RCC 7860 (cell line): ENCODE results near the gene LIFR.
A peak's percentile ranks its signal among the peaks of the same experiment; 100 is the strongest.

Experiments
- DNase-seq: peaks from one replicate; pipeline ENCODE4 v3.0.0-alpha.2; 2015; ENCODE audit warnings: low spot score
- FAIRE-seq: peaks from 2 replicates; lab custom pipeline; 2012; peaks lifted over from hg19 to GRCh38; lab: Jason Lieb, UNC

The LIFR gene

GRCh38 chr5:38447786-38448185, 108.7 kb downstream of the LIFR start:
- FAIRE-seq: no peak

GRCh38 chr5:38447056-38447455, 109.4 kb downstream of the LIFR start:
- no peak for FAIRE-seq
- no peak for DNase-seq

More at GRCh38 chr5:38447786-38448185, 108.7 kb downstream of the LIFR start:
- DNase-seq: no peak

- FAIRE-seq: no peak
Measured at GRCh38 chr5:38446029-38446522, 110.4 kb downstream of the LIFR start.

GRCh38 chr5:38445374-38446028, 110.9 kb downstream of the LIFR start:
- DNase-seq (peak; percentile 69), FAIRE-seq (peak; percentile 70)

More at GRCh38 chr5:38446029-38446522, 110.4 kb downstream of the LIFR start:
- DNase-seq: peak; percentile 43

GRCh38 chr5:38443390-38443789, 113.1 kb downstream of the LIFR start:
- DNase-seq (no peak), FAIRE-seq (no peak)

- DNase-seq: no peak
- FAIRE-seq: peak; percentile 99
Measured at GRCh38 chr5:38442247-38442573, 114.2 kb downstream of the LIFR start.

- DNase-seq (peak; percentile 88), FAIRE-seq (no peak)
Measured at GRCh38 chr5:38441453-38442246, 114.8 kb downstream of the LIFR start.

GRCh38 chr5:38438757-38439156, 117.7 kb downstream of the LIFR start:
- DNase-seq (no peak), FAIRE-seq (no peak)

- no peak for DNase-seq
- no peak for FAIRE-seq
Measured at GRCh38 chr5:38434966-38435705, 121.3 kb downstream of the LIFR start.

- DNase-seq (no peak), FAIRE-seq (no peak)
Measured at GRCh38 chr5:38433160-38433861, 123.1 kb downstream of the LIFR start.

- DNase-seq (no peak), FAIRE-seq (no peak)
Measured at GRCh38 chr5:38431242-38431853, 125.1 kb downstream of the LIFR start.

GRCh38 chr5:38426986-38427950, 129.2 kb downstream of the LIFR start:
- DNase-seq: no peak

GRCh38 chr5:38426490-38426889, 130.0 kb downstream of the LIFR start:
- DNase-seq: no peak
- FAIRE-seq: no peak

More at GRCh38 chr5:38426986-38427950, 129.2 kb downstream of the LIFR start:
- FAIRE-seq: no peak
